Keratinocyte (primary cell): Measurements from ENCODE around the gene TMCC1. TPM values are rescaled to one million over a fixed set of nuclear protein-coding genes. Genes with fewer than 3 reads are reported as not detected.

ENCODE experiments used
- DNase-seq: peaks from one replicate; pipeline ENCODE4 v3.0.0-alpha.2; 2011; ENCODE audit warnings: low read depth, missing footprints, low spot score
- FAIRE-seq: peaks from 2 replicates; lab custom pipeline; 2011; peaks lifted over from hg19 to GRCh38; lab: Jason Lieb, UNC
- H2AFZ ChIP-seq: 2 replicates; pipeline ENCODE4 v1.6.0; 2012; ENCODE audit warnings: low read length, control low read depth, inconsistent platforms; ENCODE audit not compliant: control insufficient read depth
- H3K27ac ChIP-seq: 2 replicates; pipeline ENCODE4 v1.5.1; 2011; ENCODE audit warnings: low read length; ENCODE audit not compliant: control insufficient read depth, insufficient read depth
- H3K27me3 ChIP-seq: 3 replicates; pipeline ENCODE4 v1.6.0; 2011; ENCODE audit warnings: low read length; ENCODE audit not compliant: control insufficient read depth, insufficient read depth; ENCODE audit errors: extremely low read depth
- H3K36me3 ChIP-seq, 2 experiments: 2 replicates in 1 of 2; 3 replicates in 1 of 2; pipeline ENCODE4 v1.5.1; 2011; ENCODE audit warnings: low read length in 2 of 2, mild to moderate bottlenecking in 1 of 2; ENCODE audit not compliant: control insufficient read depth in 2 of 2, insufficient read depth in 2 of 2; ENCODE audit errors: extremely low read depth in 1 of 2
- H3K4me1 ChIP-seq: 3 replicates; pipeline ENCODE4 v1.5.1; 2011; ENCODE audit warnings: low read length; ENCODE audit not compliant: control insufficient read depth, insufficient read depth; ENCODE audit errors: extremely low read depth
- H3K4me2 ChIP-seq: 3 replicates; pipeline ENCODE4 v1.6.0; 2011; ENCODE audit warnings: low read depth, low read length; ENCODE audit not compliant: control insufficient read depth, insufficient read depth; ENCODE audit errors: extremely low read depth
- H3K4me3 ChIP-seq, 3 experiments: fragments of 200-600 bp in 1 of 3; sonication (generic) in 1 of 3; 2 replicates in 2 of 3; 3 replicates in 1 of 3; pipeline ENCODE4 v1.5.1; 2011 to 2016; ENCODE audit warnings: low read length in 3 of 3, mild to moderate bottlenecking in 3 of 3, control low read depth in 2 of 3, inconsistent platforms in 1 of 3, low read depth in 1 of 3, mixed read lengths in 1 of 3, mixed run types in 1 of 3, moderate library complexity in 1 of 3; ENCODE audit not compliant: control insufficient read depth in 2 of 3, insufficient read depth in 2 of 3; ENCODE audit errors: extremely low read depth in 1 of 3
- H3K79me2 ChIP-seq: 2 replicates; pipeline ENCODE4 v1.6.0; 2012; ENCODE audit warnings: low read length; ENCODE audit not compliant: control insufficient read depth, insufficient read depth
- H3K9ac ChIP-seq: 3 replicates; pipeline ENCODE4 v1.6.0; 2011; ENCODE audit warnings: low read length; ENCODE audit not compliant: control insufficient read depth, insufficient read depth; ENCODE audit errors: extremely low read depth
- H3K9me1 ChIP-seq: 3 replicates; pipeline ENCODE4 v1.6.0; 2011; ENCODE audit warnings: low read length; ENCODE audit not compliant: control insufficient read depth, insufficient read depth; ENCODE audit errors: extremely low read depth
- H3K9me3 ChIP-seq: 2 replicates; pipeline ENCODE4 v1.5.1; 2012; ENCODE audit warnings: low read depth, low read length; ENCODE audit not compliant: control insufficient read depth
- H4K20me1 ChIP-seq: 3 replicates; pipeline ENCODE4 v1.6.0; 2011; ENCODE audit warnings: low read length; ENCODE audit not compliant: control insufficient read depth, insufficient read depth; ENCODE audit errors: extremely low read depth
- CTCF ChIP-seq, 3 experiments: IDR thresholded peaks in 1 of 3; conservative IDR thresholded peaks in 1 of 3; optimal IDR thresholded peaks in 1 of 3; 2 replicates in 2 of 3; 3 replicates in 1 of 3; pipeline versions ENCODE3 to v1.5.1; 2011; ENCODE audit warnings: low read length in 3 of 3, mild to moderate bottlenecking in 3 of 3, moderate library complexity in 2 of 3, control low read depth in 1 of 3, inconsistent platforms in 1 of 3; ENCODE audit not compliant: insufficient read depth in 2 of 3; ENCODE audit errors: extremely low read depth in 1 of 3
- EZH2 ChIP-seq: IDR thresholded peaks from one replicate; pipeline ENCODE4 v1.6.1; 2012; ENCODE audit warnings: inconsistent platforms, mild to moderate bottlenecking, low read length, moderate library complexity
- dilution Hi-C: fragments of 300-500 bp; cut with MboI; formaldehyde crosslinking; loops from one replicate; pipeline ENCODE4 v1.7.0; 2020; ENCODE audit warnings: low sequenced_read_pairs; ENCODE audit not compliant: extremely low pct_ligation_motif_present
- polyA plus RNA-seq, 5 experiments: library from polyadenylated mRNA; depleted of rRNA in 3 of 5; stranded (reverse) in 3 of 5; stranded (forward) in 1 of 5; unstranded in 1 of 5; fragments of >200 nt; gene quantifications; 1 replicate in 1 of 5; 2 replicates in 3 of 5; 3 replicates in 1 of 5; pipeline versions ENCODE4 v1.2.1 to v1.2.3, GENCODE V29; 2011 to 2012; ENCODE audit warnings: missing spikeins in 2 of 5, low read depth in 1 of 5, low replicate concordance in 1 of 5

The TMCC1 gene
- polyA plus RNA-seq, 1 donor (not counting 4 experiments of a cell fraction or from before 2014, with no cell fraction given), result 27.7 TPM

- FAIRE-seq, result no peak
- DNase-seq, result no peak
Measured at GRCh38 chr3:129708328-129708861, 185.1 kb downstream of the TMCC1 start.

GRCh38 chr3:129705274-129705673 is 188.2 kb downstream of the TMCC1 start:
- Histone ChIP-seq H3K4me1 (peaks cover 6% of the 10 kb centered on the region), H3K27me3 (no peaks in the 10 kb centered on the region), H3K9me1 (no peaks in the 10 kb centered on the region), H3K79me2 (peaks cover 61% of the 10 kb centered on the region), H3K36me3 (peaks cover 2 to 7% of the 10 kb centered on the region in 2 experiments), H3K9ac (no peak overlapping the region), H3K4me2 (no peak overlapping the region), H3K4me3 (no peak overlapping the region), H3K9me3 (no peaks in the 10 kb centered on the region), H4K20me1 (no peaks in the 10 kb centered on the region), H3K27ac (no peak overlapping the region), H2AFZ (no peak overlapping the region)
- TF ChIP-seq EZH2 (no peak), CTCF (optimal IDR thresholded peaks at IDR 0.05 in 1 of 3, IDR thresholded peaks at IDR 0.05 in 1 of 3, conservative IDR thresholded peaks at IDR 0.05 in 1 of 3; ENCODE audit: extremely low read depth in 1 of 3, insufficient read depth in 2 of 3, low read length in 3 of 3) (no peak)
- DNase-seq (no peak), FAIRE-seq (no peak)
- dilution Hi-C loops, result no loop called here

More at GRCh38 chr3:129708328-129708861, 185.1 kb downstream of the TMCC1 start:
- Histone ChIP-seq H3K27ac (no peak overlapping the region), H3K4me3 (no peak overlapping the region), H3K79me2 (peaks cover 54% of the 10 kb centered on the region), H3K9ac (no peak overlapping the region), H3K4me1 (peaks cover 6% of the 10 kb centered on the region), H3K9me3 (no peaks in the 10 kb centered on the region), H3K4me2 (no peak overlapping the region), H2AFZ (no peak overlapping the region), H3K36me3 (peaks cover 2 to 7% of the 10 kb centered on the region in 2 experiments), H3K27me3 (no peaks in the 10 kb centered on the region), H4K20me1 (no peaks in the 10 kb centered on the region), H3K9me1 (no peaks in the 10 kb centered on the region)
- dilution Hi-C loops, result no loop called here
- no peak for TF ChIP-seq CTCF (optimal IDR thresholded peaks at IDR 0.05 in 1 of 3, IDR thresholded peaks at IDR 0.05 in 1 of 3, conservative IDR thresholded peaks at IDR 0.05 in 1 of 3; ENCODE audit: extremely low read depth in 1 of 3, insufficient read depth in 2 of 3, low read length in 3 of 3)
- no peak for TF ChIP-seq EZH2
